B cell (primary cell): Measurements from ENCODE around the gene RPS14. TPM values are rescaled to one million over a fixed set of nuclear protein-coding genes. Genes with fewer than 3 reads are reported as not detected.

Experiments
- ATAC-seq: fragments of 200-7000 bp; cut with Tn5 transposase; one replicate; pipeline ENCODE4 v1.10.0; 2021; ENCODE audit warnings: low read depth, mild to moderate bottlenecking, moderate number of reproducible peaks, moderate library complexity
- CTCF ChIA-PET: fragments of 350-600 bp; sonication (Branson Sonifier 250); formaldehyde crosslinking; loops from one replicate; lab custom pipeline; 2021; ENCODE audit warnings: antibody characterized with exemption, inconsistent platforms; lab: Charles Lee
- POLR2A ChIA-PET: fragments of 350-600 bp; sonication (Branson Sonifier 250); formaldehyde crosslinking; loops from one replicate; lab custom pipeline; 2021; ENCODE audit warnings: antibody characterized with exemption; lab: Charles Lee
- DNase-seq: peaks from one replicate; pipeline ENCODE4 v3.0.0; 2013
- H2AFZ ChIP-seq: 2 replicates; pipeline ENCODE4 v1.6.1; 2012; ENCODE audit warnings: mild to moderate bottlenecking, low read depth, low read length; ENCODE audit not compliant: insufficient read depth, poor library complexity, severe bottlenecking
- H3K27ac ChIP-seq, 2 donors: 1 replicate in 1 of 2; 2 replicates in 1 of 2; pipeline ENCODE4 v1.5.1; 2012 to 2013; ENCODE audit warnings: low read length in 2 of 2, mild to moderate bottlenecking in 2 of 2, moderate library complexity in 1 of 2
- H3K27me3 ChIP-seq, 4 experiments: fragments of 200-600 bp in 1 of 4; sonication (generic) in 1 of 4; replicated peaks in 1 of 4; 1 replicate in 2 of 4; 2 replicates in 2 of 4; pipeline versions ENCODE4 v1.6.1 to v1.7.0; 2013 to 2016; ENCODE audit warnings: low read length in 3 of 4, mild to moderate bottlenecking in 2 of 4, mixed read lengths in 1 of 4, moderate library complexity in 1 of 4; ENCODE audit not compliant: insufficient read depth in 4 of 4, control insufficient read depth in 3 of 4; ENCODE audit errors: control extremely low read depth in 1 of 4
- H3K36me3 ChIP-seq, 2 experiments: replicated peaks in 1 of 2; 1 replicate in 1 of 2; 2 replicates in 1 of 2; pipeline versions ENCODE4 v1.6.1 to v1.7.1; 2013; ENCODE audit warnings: low read length in 1 of 2; ENCODE audit not compliant: insufficient read depth in 2 of 2, control insufficient read depth in 1 of 2; ENCODE audit errors: control extremely low read depth in 1 of 2, extremely low read depth in 1 of 2
- H3K4me1 ChIP-seq, 2 donors: fragments of 200-600 bp in 1 of 2; sonication (generic) in 1 of 2; 1 replicate in 1 of 2; 2 replicates in 1 of 2; pipeline versions ENCODE4 v1.5.1 to v1.6.1; 2013 to 2017; ENCODE audit warnings: low read length in 2 of 2; ENCODE audit not compliant: control insufficient read depth in 2 of 2, insufficient read depth in 2 of 2
- H3K4me2 ChIP-seq: replicated peaks from 2 replicates; pipeline ENCODE3; 2012; ENCODE audit warnings: mild to moderate bottlenecking, low read depth, low read length; ENCODE audit not compliant: poor library complexity, severe bottlenecking
- H3K4me3 ChIP-seq, 5 experiments: fragments of 200-600 bp in 1 of 5; sonication (generic) in 1 of 5; 1 replicate in 3 of 5; 2 replicates in 2 of 5; pipeline versions ENCODE4 v1.5.1 to v1.7.0; 2011 to 2016; ENCODE audit warnings: low read length in 4 of 5, mild to moderate bottlenecking in 4 of 5, low read depth in 2 of 5, control low read depth in 1 of 5, moderate library complexity in 1 of 5; ENCODE audit not compliant: insufficient read depth in 1 of 5; ENCODE audit errors: control extremely low read depth in 1 of 5, extremely low read depth in 1 of 5
- H3K79me2 ChIP-seq: fragments of 200-600 bp; sonication (generic); one replicate; pipeline ENCODE4 v1.6.0; 2016; ENCODE audit warnings: low read length; ENCODE audit not compliant: control insufficient read depth, insufficient read depth
- H3K9ac ChIP-seq: fragments of 200-600 bp; sonication (generic); 2 replicates; pipeline ENCODE4 v1.6.1; 2017; ENCODE audit warnings: mild to moderate bottlenecking, low read length, moderate library complexity
- H3K9me3 ChIP-seq, 3 donors: one replicate each; pipeline versions ENCODE4 v1.6.1 to v1.7.1; 2013; ENCODE audit warnings: low read length in 2 of 3; ENCODE audit not compliant: control insufficient read depth in 2 of 3, insufficient read depth in 1 of 3; ENCODE audit errors: control extremely low read depth in 1 of 3
- H4K20me1 ChIP-seq: 2 replicates; pipeline ENCODE4 v1.6.0; 2012; ENCODE audit warnings: mild to moderate bottlenecking, low read length; ENCODE audit not compliant: insufficient read depth, control insufficient read depth, poor library complexity, severe bottlenecking
- H3K27ac Mint-ChIP-seq: one replicate; pipeline ENCODE4 v1.8.0; 2021; ENCODE audit warnings: mixed read lengths
- H3K27me3 Mint-ChIP-seq: one replicate; pipeline ENCODE4 v1.8.0; 2021; ENCODE audit warnings: mixed read lengths
- H3K4me1 Mint-ChIP-seq: one replicate; pipeline ENCODE4 v1.8.0; 2021; ENCODE audit warnings: mixed read lengths
- H3K4me3 Mint-ChIP-seq: one replicate; pipeline ENCODE4 v1.8.0; 2021; ENCODE audit warnings: mixed read lengths
- H3K9me3 Mint-ChIP-seq: one replicate; pipeline ENCODE4 v1.8.0; 2022; ENCODE audit warnings: mixed read lengths; ENCODE audit not compliant: insufficient read depth
- CTCF ChIP-seq: fragments of 200-600 bp; IDR thresholded peaks from one replicate; pipeline ENCODE4 v1.8.0; 2022; ENCODE audit warnings: antibody characterized with exemption, mild to moderate bottlenecking
- EZH2 ChIP-seq: IDR thresholded peaks from 2 replicates; pipeline ENCODE4 v1.6.1; 2012; ENCODE audit warnings: borderline replicate concordance, low read depth, mild to moderate bottlenecking, moderate library complexity, low read length; ENCODE audit not compliant: insufficient read depth, poor library complexity, severe bottlenecking
- WGBS: methylation state at CpG from one replicate; pipeline ENCODE4 v1.1.5; 2013; ENCODE audit warnings: missing lambda C conversion rate; ENCODE audit not compliant: insufficient coverage; 5-methylcytosine and 5-hydroxymethylcytosine counted together
- intact Hi-C: fragments of 100-400 bp; cut with micrococcal nuclease; formaldehyde crosslinking; loops from one replicate; pipeline ENCODE4 v1.10.0; 2022
- polyA plus RNA-seq: library from polyadenylated mRNA; depleted of rRNA; stranded (reverse); fragments of >200 nt; gene quantifications from 2 replicates; pipeline ENCODE4 v1.2.3, GENCODE V29; 2012
- total RNA-seq, 2 donors: library from RNA; stranded (reverse); fragments of 120-200 nt in 1 of 2; gene quantifications; 1 replicate in 1 of 2; 2 replicates in 1 of 2; pipeline versions ENCODE4 v1.2.3 to v1.2.4, GENCODE V29; 2013 to 2022

The RPS14 gene
- total and polyA plus RNA-seq, 2 donors (not counting 1 experiment from before 2014, with no cell fraction given) = 3,740 to 6,881 TPM

- Mint-ChIP-seq H3K4me3 (peak overlapping the region; percentile 95), H3K27me3 (no peaks in the 10 kb centered on the region), H3K9me3 (no peaks in the 10 kb centered on the region), H3K27ac (peak overlapping the region; percentile 99), H3K4me1 (peaks cover 59% of the 10 kb centered on the region)
- TF ChIP-seq EZH2 (no peak), CTCF (no peak)
- peak overlapping the region in 4 of 5 experiments; percentile 78 to 100 (median 95) for H3K4me3 ChIP-seq
- peak overlapping the region; percentile 100 for H3K9ac ChIP-seq
- peaks cover 33 to 69% of the 10 kb centered on the region in 2 donors for H3K4me1 ChIP-seq
- intact Hi-C loops = no loop called here
- H3K27ac ChIP-seq = peak overlapping the region; percentile 99 to 100
- H2AFZ ChIP-seq = no peak overlapping the region
- ATAC-seq (no peak), DNase-seq (peak; percentile 63)
- H3K27me3 ChIP-seq = no peaks in the 10 kb centered on the region
- peaks cover 0 to 3% (median 0%) of the 10 kb centered on the region in 3 donors for H3K9me3 ChIP-seq
- 53% methylated on average over 10 of the region's 13 CpGs for WGBS
- H3K4me2 ChIP-seq = peak overlapping the region; percentile 78
- ChIA-PET CTCF (interaction anchor here (0.9 to 15.8 kb wide), 3 partner anchors 10 to 40 kb away, joined by 3 to 396 read pairs (median 16); no protein-coding TSS in a partner anchor), POLR2A (interaction anchor here (1.0 to 15.5 kb wide), 4 partner anchors 9 to 43 kb away, joined by 3 to 286 read pairs (median 5); partner anchors contain the start of gene RPS14)
- peaks cover 71% of the 10 kb centered on the region for H3K79me2 ChIP-seq
- H4K20me1 ChIP-seq = peaks cover 100% of the 10 kb centered on the region
- peaks cover 9 to 98% of the 10 kb centered on the region in 2 experiments for H3K36me3 ChIP-seq
Measured at GRCh38 chr5:150407096-150407720, 42.3 kb downstream of the RPS14 start.

- Histone ChIP-seq H3K9me3 (peaks cover 0 to 3% (median 0%) of the 10 kb centered on the region in 3 donors), H4K20me1 (peaks cover 100% of the 10 kb centered on the region), H3K27me3 (no peaks in the 10 kb centered on the region), H3K79me2 (peaks cover 66% of the 10 kb centered on the region), H3K4me3 (peak overlapping the region in 4 of 5 experiments; percentile 33 to 96 (median 86)), H3K36me3 (peaks cover 9 to 98% of the 10 kb centered on the region in 2 experiments), H3K27ac (peak overlapping the region; percentile 99 to 100), H3K4me2 (peak overlapping the region; percentile 78), H3K9ac (peak overlapping the region; percentile 100), H2AFZ (no peak overlapping the region), H3K4me1 (peaks cover 33 to 69% of the 10 kb centered on the region in 2 donors)
- H3K9me3 Mint-ChIP-seq = no peaks in the 10 kb centered on the region
- peak overlapping the region; percentile 95 for H3K4me3 Mint-ChIP-seq
- peak overlapping the region; percentile 99 for H3K27ac Mint-ChIP-seq
- ChIA-PET POLR2A (interaction anchor here (1.0 to 15.5 kb wide), 4 partner anchors 8 to 43 kb away, joined by 3 to 286 read pairs (median 5); partner anchors contain the start of gene RPS14), CTCF (interaction anchor here (0.9 to 15.8 kb wide), 4 partner anchors 9 to 43 kb away, joined by 3 to 396 read pairs (median 10); partner anchors contain the start of gene RPS14)
- WGBS = 76% methylated on average over 7 of the region's 10 CpGs
- H3K27me3 Mint-ChIP-seq = no peaks in the 10 kb centered on the region
- TF ChIP-seq CTCF (no peak), EZH2 (no peak)
- no peak for DNase-seq
- intact Hi-C loops = no loop called here
- H3K4me1 Mint-ChIP-seq = peaks cover 62% of the 10 kb centered on the region
- ATAC-seq = no peak
Measured at GRCh38 chr5:150406723-150407095, 42.8 kb downstream of the RPS14 start.
